D721Med (cell line): Measurements from ENCODE around the gene YIF1A.
A peak's percentile ranks its signal among the peaks of the same experiment; 100 is the strongest.

Source experiments
- DNase-seq: peaks from one replicate; pipeline ENCODE4 v3.0.0; 2011; ENCODE audit warnings: low spot score; ENCODE audit not compliant: insufficient read length
- FAIRE-seq: peaks from 2 replicates; lab custom pipeline; 2011; peaks lifted over from hg19 to GRCh38; lab: Jason Lieb, UNC
- CTCF ChIP-seq: IDR thresholded peaks from 2 replicates; pipeline ENCODE4 v1.5.1; 2012; ENCODE audit warnings: mild to moderate bottlenecking, control low read depth; ENCODE audit not compliant: insufficient read depth; ENCODE audit errors: missing control alignments

Gene YIF1A

GRCh38 chr11:66286699-66287098 lies 2.2 kb downstream of the YIF1A start:
- FAIRE-seq, result no peak
- DNase-seq, result no peak
- no peak for TF ChIP-seq CTCF

GRCh38 chr11:66285250-66285947 lies 3.5 kb downstream of the YIF1A start:
- DNase-seq, result no peak
- no peak for TF ChIP-seq CTCF
- FAIRE-seq, result no peak

GRCh38 chr11:66284526-66285078 lies 4.3 kb downstream of the YIF1A start:
- no peak for FAIRE-seq
- no peak for TF ChIP-seq CTCF
- no peak for DNase-seq

GRCh38 chr11:66283461-66284105 lies 5.4 kb downstream of the YIF1A start:
- DNase-seq (no peak), FAIRE-seq (no peak)
- no peak for TF ChIP-seq CTCF

- FAIRE-seq (no peak), DNase-seq (peak; percentile 99)
- TF ChIP-seq CTCF, result peak; percentile 70
Observed at GRCh38 chr11:66282468-66283455, 6.2 kb downstream of the YIF1A start.

- TF ChIP-seq CTCF, result no peak
- FAIRE-seq (no peak), DNase-seq (no peak)
Observed at GRCh38 chr11:66281776-66282467, 7.0 kb downstream of the YIF1A start.
